Activated B cell treated with CpG ODN at 0.5 μM for 24 hours (primary cell): ENCODE measurements around the gene PAGE2B. TPM values are rescaled to one million over a fixed set of nuclear protein-coding genes. Genes with fewer than 3 reads are reported as not detected.

Source experiments
- ATAC-seq: fragments of 200-7000 bp; cut with Tn5 transposase; one replicate; pipeline ENCODE4 v1.10.0; 2021; ENCODE audit warnings: low read depth, mild to moderate bottlenecking, moderate library complexity
- CTCF ChIA-PET: fragments of 350-600 bp; sonication (Branson Sonifier 250); formaldehyde crosslinking; loops from one replicate; lab custom pipeline; 2021; ENCODE audit warnings: antibody characterized with exemption; lab: Charles Lee
- POLR2A ChIA-PET: fragments of 350-600 bp; sonication (Branson Sonifier 250); formaldehyde crosslinking; loops from one replicate; lab custom pipeline; 2021; ENCODE audit warnings: antibody characterized with exemption; lab: Charles Lee
- DNase-seq: peaks from one replicate; pipeline ENCODE4 v3.0.0; 2022
- H3K27ac Mint-ChIP-seq: one replicate; pipeline ENCODE4 v1.8.0; 2020; ENCODE audit warnings: mixed read lengths
- H3K27me3 Mint-ChIP-seq: one replicate; pipeline ENCODE4 v1.8.0; 2021; ENCODE audit warnings: mixed read lengths
- H3K36me3 Mint-ChIP-seq: one replicate; pipeline ENCODE4 v1.8.0; 2021; ENCODE audit warnings: low read depth, mixed read lengths
- H3K4me1 Mint-ChIP-seq: one replicate; pipeline ENCODE4 v1.8.0; 2021; ENCODE audit warnings: mixed read lengths
- H3K4me3 Mint-ChIP-seq: one replicate; pipeline ENCODE4 v1.8.0; 2020; ENCODE audit warnings: mild to moderate bottlenecking, mixed read lengths
- H3K9me3 Mint-ChIP-seq: one replicate; pipeline ENCODE4 v1.8.0; 2020; ENCODE audit warnings: mixed read lengths
- CTCF ChIP-seq: fragments of 200-600 bp; IDR thresholded peaks from one replicate; pipeline ENCODE4 v1.8.0; 2022; ENCODE audit warnings: antibody characterized with exemption, mild to moderate bottlenecking
- intact Hi-C: fragments of 100-400 bp; cut with micrococcal nuclease; formaldehyde crosslinking; loops from one replicate; pipeline ENCODE4 v1.15.1; 2024
- total RNA-seq: library from RNA; stranded (reverse); gene quantifications from 2 replicates; pipeline ENCODE4 v1.2.3, GENCODE V29; 2022

Gene PAGE2B
- not detected in 2 replicates for total RNA-seq

- intact Hi-C loops, result no loop called here
- H3K4me3 Mint-ChIP-seq, result no peak within 1 kb of the TSS
- no peaks in the 10 kb centered on the region for H3K36me3 Mint-ChIP-seq
- CTCF ChIA-PET, result no interaction called here
- H3K27ac Mint-ChIP-seq, result no peak within 1 kb of the TSS
- no peaks in the 10 kb centered on the region for H3K27me3 Mint-ChIP-seq
- TF ChIP-seq CTCF, result no peak
- POLR2A ChIA-PET, result no interaction called here
- no peaks in the 10 kb centered on the region for H3K4me1 Mint-ChIP-seq
- DNase-seq, result no peak
- ATAC-seq, result no peak
- no peaks in the 10 kb centered on the region for H3K9me3 Mint-ChIP-seq
Observed at GRCh38 chrX:55074851-55075467, at the start of gene PAGE2B. Gene PAGE2B (plus strand): TSS chrX:55075030. CDS start chrX:55076042, 1,012 bp downstream.

GRCh38 chrX:55026143-55026542 is 48.7 kb upstream of the PAGE2B start:
- DNase-seq (no peak), ATAC-seq (no peak)
- no peaks in the 10 kb centered on the region for H3K9me3 Mint-ChIP-seq
- no peaks in the 10 kb centered on the region for H3K27me3 Mint-ChIP-seq
- intact Hi-C loops, result no loop called here
- no peak for TF ChIP-seq CTCF
- POLR2A ChIA-PET, result no interaction called here
- no peaks in the 10 kb centered on the region for H3K36me3 Mint-ChIP-seq
- H3K4me3 Mint-ChIP-seq, result no peak overlapping the region
- CTCF ChIA-PET, result no interaction called here
- H3K27ac Mint-ChIP-seq, result no peak overlapping the region
- H3K4me1 Mint-ChIP-seq, result no peaks in the 10 kb centered on the region

GRCh38 chrX:55026840-55027239 is 48.0 kb upstream of the PAGE2B start:
- no peak for DNase-seq
- ATAC-seq, result no peak
- Mint-ChIP-seq H3K36me3 (no peaks in the 10 kb centered on the region), H3K4me1 (no peaks in the 10 kb centered on the region), H3K4me3 (no peak overlapping the region), H3K27me3 (no peaks in the 10 kb centered on the region), H3K9me3 (no peaks in the 10 kb centered on the region), H3K27ac (no peak overlapping the region)
- TF ChIP-seq CTCF, result no peak
- POLR2A ChIA-PET, result no interaction called here
- CTCF ChIA-PET, result no interaction called here
- intact Hi-C loops, result no loop called here

GRCh38 chrX:55028040-55028439 is 46.8 kb upstream of the PAGE2B start:
- no peak overlapping the region for H3K27ac Mint-ChIP-seq
- intact Hi-C loops, result no loop called here
- no peak overlapping the region for H3K4me3 Mint-ChIP-seq
- no peaks in the 10 kb centered on the region for H3K27me3 Mint-ChIP-seq
- H3K4me1 Mint-ChIP-seq, result no peaks in the 10 kb centered on the region
- H3K9me3 Mint-ChIP-seq, result no peaks in the 10 kb centered on the region
- H3K36me3 Mint-ChIP-seq, result no peaks in the 10 kb centered on the region
- CTCF ChIA-PET, result no interaction called here
- TF ChIP-seq CTCF, result no peak
- POLR2A ChIA-PET, result no interaction called here
- no peak for DNase-seq
- ATAC-seq, result no peak

GRCh38 chrX:55028611-55029010 is 46.2 kb upstream of the PAGE2B start:
- no peaks in the 10 kb centered on the region for H3K9me3 Mint-ChIP-seq
- no peaks in the 10 kb centered on the region for H3K36me3 Mint-ChIP-seq
- no peak overlapping the region for H3K27ac Mint-ChIP-seq
- no peak for DNase-seq
- TF ChIP-seq CTCF, result no peak
- H3K4me1 Mint-ChIP-seq, result no peaks in the 10 kb centered on the region
- ChIA-PET POLR2A (interaction anchor here (0.6 kb wide), 1 partner anchor 986 kb away, joined by 3 read pairs; no protein-coding TSS in a partner anchor), CTCF (no interaction called here)
- H3K27me3 Mint-ChIP-seq, result no peaks in the 10 kb centered on the region
- intact Hi-C loops, result no loop called here
- no peak for ATAC-seq
- no peak overlapping the region for H3K4me3 Mint-ChIP-seq
